ENCODE data around the gene IBSP. TPM values are rescaled to one million over a fixed set of nuclear protein-coding genes. Genes with fewer than 3 reads are reported as not detected.

Gene IBSP
- total RNA-seq, 1 experiment from 2014 or later: not detected

GRCh38 chr4:87781569-87781968 lies 17.8 kb upstream of the IBSP start:
- H2AK5ac ChIP-seq (ENCODE audit: insufficient read length, low read length): no peak overlapping the region
- no peak overlapping the region for H4K8ac ChIP-seq (replicated peaks; ENCODE audit: insufficient read length, low read depth, low read length)
- Mint-ChIP-seq H3K27ac (no peak overlapping the region), H3K27me3 (ENCODE audit: low read depth) (no peaks in the 10 kb centered on the region), H3K4me3 (no peak overlapping the region), H3K4me1 (peaks cover 0 to 4% of the 10 kb centered on the region in 2 experiments; a peak in 1 of 4 replicates), H3K9me3 (0 out of 5 replicates have a peak, but pooled peaks cover 0 to 2% of the 10 kb centered on the region in 2 experiments), H3K36me3 (ENCODE audit: insufficient read depth in 1 of 3, low read depth in 3 of 3) (no peaks in the 10 kb centered on the region)
- no peaks in the 10 kb centered on the region for H3K27me3 ChIP-seq (ENCODE audit: insufficient read depth, low read length)
- H3K79me1 ChIP-seq (ENCODE audit: insufficient read depth, low read depth, low read length, poor library complexity, severe bottlenecking): no peaks in the 10 kb centered on the region
- H2BK5ac ChIP-seq (ENCODE audit: insufficient read length, low read length): no peak overlapping the region
- no peak overlapping the region for H2BK20ac ChIP-seq (ENCODE audit: low read depth, low read length, poor library complexity, severe bottlenecking)
- H3K9ac ChIP-seq (ENCODE audit: extremely low read depth, insufficient read length, low read length): no peak overlapping the region
- no peaks in the 10 kb centered on the region for H3K4me1 ChIP-seq (ENCODE audit: insufficient read depth, low read length)
- H4K5ac ChIP-seq (ENCODE audit: insufficient read length, low read depth, low read length): no peak overlapping the region
- no peak overlapping the region for H2BK12ac ChIP-seq (ENCODE audit: insufficient read length, low read depth, low read length)
- H3K23me2 ChIP-seq (ENCODE audit: insufficient read length, low read depth, low read length, poor library complexity, severe bottlenecking): no peaks in the 10 kb centered on the region
- H4K20me1 ChIP-seq (ENCODE audit: control insufficient read depth, insufficient read depth, insufficient read length): no peaks in the 10 kb centered on the region
- H3K27ac ChIP-seq (ENCODE audit: insufficient read length, low read depth, low read length): no peak overlapping the region
- WGBS (ENCODE audit: extremely low coverage, insufficient read length, low lambda C conversion rate): no CpG with 5 or more reads among the region's 2 CpGs
- H3K79me2 ChIP-seq (ENCODE audit: insufficient read depth, low read length): no peaks in the 10 kb centered on the region
- no peak overlapping the region for H2BK120ac ChIP-seq (ENCODE audit: low read depth, low read length, poor library complexity, severe bottlenecking)
- H3K18ac ChIP-seq (ENCODE audit: insufficient read length, low read depth, low read length): no peak overlapping the region
- TF ChIP-seq CTCF (conservative IDR thresholded peaks at IDR 0.05): no peak
- no peak overlapping the region for H2AFZ ChIP-seq (ENCODE audit: low read length)
- H3K56ac ChIP-seq (ENCODE audit: insufficient read length, low read depth, low read length): no peak overlapping the region
- no peak overlapping the region for H3K4ac ChIP-seq (ENCODE audit: low read depth, low read length)
- H2BK15ac ChIP-seq (ENCODE audit: low read depth, low read length): no peak overlapping the region
- H3K14ac ChIP-seq (ENCODE audit: insufficient read depth, low read length): no peak overlapping the region
- no peaks in the 10 kb centered on the region for H3K9me3 ChIP-seq (ENCODE audit: control insufficient read depth, low read depth, low read length)
- H3K23ac ChIP-seq (ENCODE audit: insufficient read length, low read depth, low read length): no peak overlapping the region
- no peak for DNase-seq
- H4K91ac ChIP-seq (ENCODE audit: insufficient read length, low read depth, low read length): no peak overlapping the region
- H3T11ph ChIP-seq (ENCODE audit: low read length): no peak overlapping the region
- no peak overlapping the region for H3K4me2 ChIP-seq (ENCODE audit: insufficient read depth, insufficient read length, low read length)

Data from H9 (cell line).